ENCODE results near the gene MGMT. TPM values are rescaled to one million over a fixed set of nuclear protein-coding genes. Genes with fewer than 3 reads are reported as not detected.

The MGMT gene
- total and polyA plus RNA-seq, 7 donors: 4.2 to 13.3 (median 7.5) TPM

GRCh38 chr10:129711291-129711690, 244.2 kb downstream of the MGMT start:
- no peaks in the 10 kb centered on the region for H3K9me3 ChIP-seq
- no peak overlapping the region for H3K27ac ChIP-seq
- peaks cover 7% of the 10 kb centered on the region for H3K4me1 ChIP-seq
- ATAC-seq (no peak), DNase-seq (no peak)
- H3K27me3 ChIP-seq (ENCODE audit: insufficient read depth in 3 of 3, low read length in 2 of 3): no peaks in the 10 kb centered on the region
- no peak overlapping the region for H3K4me3 ChIP-seq
- 42 to 67% (median 46%) methylated on average over 6 of the region's 6 CpGs for WGBS, 3 donors
- TF ChIP-seq, protein P1, sequence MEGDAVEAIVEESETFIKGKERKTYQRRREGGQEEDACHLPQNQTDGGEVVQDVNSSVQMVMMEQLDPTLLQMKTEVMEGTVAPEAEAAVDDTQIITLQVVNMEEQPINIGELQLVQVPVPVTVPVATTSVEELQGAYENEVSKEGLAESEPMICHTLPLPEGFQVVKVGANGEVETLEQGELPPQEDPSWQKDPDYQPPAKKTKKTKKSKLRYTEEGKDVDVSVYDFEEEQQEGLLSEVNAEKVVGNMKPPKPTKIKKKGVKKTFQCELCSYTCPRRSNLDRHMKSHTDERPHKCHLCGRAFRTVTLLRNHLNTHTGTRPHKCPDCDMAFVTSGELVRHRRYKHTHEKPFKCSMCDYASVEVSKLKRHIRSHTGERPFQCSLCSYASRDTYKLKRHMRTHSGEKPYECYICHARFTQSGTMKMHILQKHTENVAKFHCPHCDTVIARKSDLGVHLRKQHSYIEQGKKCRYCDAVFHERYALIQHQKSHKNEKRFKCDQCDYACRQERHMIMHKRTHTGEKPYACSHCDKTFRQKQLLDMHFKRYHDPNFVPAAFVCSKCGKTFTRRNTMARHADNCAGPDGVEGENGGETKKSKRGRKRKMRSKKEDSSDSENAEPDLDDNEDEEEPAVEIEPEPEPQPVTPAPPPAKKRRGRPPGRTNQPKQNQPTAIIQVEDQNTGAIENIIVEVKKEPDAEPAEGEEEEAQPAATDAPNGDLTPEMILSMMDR (IDR thresholded peaks at IDR 0.05): no peak
- no peaks in the 10 kb centered on the region for H3K36me3 ChIP-seq (ENCODE audit: insufficient read depth in 1 of 2, low read depth in 1 of 2)
- intact Hi-C loops (cut with DNase I): no loop called here

- ATAC-seq (no peak), DNase-seq (no peak)
- no peak overlapping the region for H3K27ac ChIP-seq
- peaks cover 7% of the 10 kb centered on the region for H3K4me1 ChIP-seq
- no peaks in the 10 kb centered on the region for H3K9me3 ChIP-seq
- TF ChIP-seq, protein P1 (IDR thresholded peaks at IDR 0.05): no peak
- no peaks in the 10 kb centered on the region for H3K36me3 ChIP-seq (ENCODE audit: insufficient read depth in 1 of 2, low read depth in 1 of 2)
- WGBS, 3 donors: 86 to 92% (median 90%) methylated on average over 8 of the region's 8 CpGs
- H3K27me3 ChIP-seq (ENCODE audit: insufficient read depth in 3 of 3, low read length in 2 of 3): no peaks in the 10 kb centered on the region
- H3K4me3 ChIP-seq: no peak overlapping the region
- intact Hi-C loops (cut with DNase I): no loop called here
Observed at GRCh38 chr10:129712000-129712399, 245.0 kb downstream of the MGMT start.

DNA sequence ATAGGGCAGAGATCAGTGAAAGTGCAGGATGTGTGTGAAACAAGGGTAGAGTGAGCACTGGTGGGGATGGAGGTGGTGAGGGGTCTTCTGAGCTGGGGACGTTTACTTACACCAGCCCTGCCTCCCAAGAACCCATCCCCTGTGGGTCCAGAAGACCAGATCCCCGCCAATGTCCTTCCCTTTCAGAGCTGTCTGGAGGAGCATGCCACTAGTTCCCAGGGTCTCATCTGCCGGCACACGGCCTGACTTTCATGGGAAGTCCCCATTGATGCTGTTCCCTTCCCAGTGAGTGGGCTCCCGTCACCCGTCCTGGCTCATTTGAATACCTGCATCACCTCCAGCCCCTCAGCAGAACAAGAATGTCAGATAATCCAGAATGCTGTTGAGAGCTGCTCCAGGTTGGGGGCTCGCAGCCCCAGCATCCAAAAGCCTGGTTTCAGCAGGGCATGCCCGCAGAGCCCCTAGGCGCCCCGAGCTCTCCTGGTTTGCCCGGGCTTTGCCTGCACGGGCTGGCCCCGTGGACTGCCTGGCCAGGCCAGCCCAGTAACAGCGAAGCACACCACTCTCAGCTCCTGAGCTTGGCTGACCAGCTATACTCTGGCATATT, 246.7 kb downstream of the MGMT start:
- no peaks in the 10 kb centered on the region for H3K4me1 ChIP-seq
- TF ChIP-seq, protein P1 (IDR thresholded peaks at IDR 0.05): no peak
- intact Hi-C loops (cut with DNase I): no loop called here
- ATAC-seq: no peak
- H3K4me3 ChIP-seq: no peak overlapping the region
- no peak for DNase-seq
- 95 to 99% (median 97%) methylated on average over 14 of the region's 14 CpGs for WGBS, 3 donors
- H3K27me3 ChIP-seq (ENCODE audit: insufficient read depth in 3 of 3, low read length in 2 of 3): no peaks in the 10 kb centered on the region
- H3K9me3 ChIP-seq: no peaks in the 10 kb centered on the region
- no peak overlapping the region for H3K27ac ChIP-seq
- H3K36me3 ChIP-seq (ENCODE audit: insufficient read depth in 1 of 2, low read depth in 1 of 2): no peaks in the 10 kb centered on the region

GRCh38 chr10:129715805-129716204, 248.8 kb downstream of the MGMT start:
- ATAC-seq: no peak
- H3K27me3 ChIP-seq (ENCODE audit: insufficient read depth in 3 of 3, low read length in 2 of 3): no peaks in the 10 kb centered on the region
- H3K4me3 ChIP-seq: no peak overlapping the region
- H3K9me3 ChIP-seq: no peaks in the 10 kb centered on the region
- H3K27ac ChIP-seq: no peak overlapping the region
- no peaks in the 10 kb centered on the region for H3K4me1 ChIP-seq
- H3K36me3 ChIP-seq (ENCODE audit: insufficient read depth in 1 of 2, low read depth in 1 of 2): no peaks in the 10 kb centered on the region
- intact Hi-C loops (cut with DNase I): no loop called here
- TF ChIP-seq, protein P1 (IDR thresholded peaks at IDR 0.05): no peak
- no peak for DNase-seq
- WGBS, 3 donors: 95 to 97% (median 96%) methylated on average over 15 of the region's 15 CpGs

DNA sequence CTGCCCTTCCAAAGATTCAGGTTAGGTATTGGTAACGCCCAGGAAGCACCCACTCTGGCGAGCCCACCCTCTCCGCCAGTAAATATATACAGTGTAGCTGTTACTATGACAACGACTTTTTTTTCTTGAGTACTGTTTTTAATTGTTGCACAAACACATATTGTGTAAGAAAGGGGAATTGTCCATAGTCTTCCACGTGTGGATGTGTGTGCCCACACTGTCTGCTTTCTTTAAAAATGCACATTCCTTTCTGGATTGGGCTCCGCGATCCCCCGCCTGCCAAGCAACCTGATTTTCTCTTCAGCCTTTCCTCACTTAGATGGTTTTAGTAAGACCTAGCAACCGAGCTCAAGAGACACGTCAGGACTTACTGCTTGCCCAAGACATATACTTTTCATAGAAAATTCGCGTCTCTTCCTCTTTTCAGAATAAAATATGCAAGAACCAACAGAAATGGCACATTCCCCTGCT, 249.2 kb downstream of the MGMT start:
- Histone ChIP-seq H3K4me3 (no peak overlapping the region), H3K27ac (no peak overlapping the region), H3K4me1 (no peaks in the 10 kb centered on the region), H3K9me3 (peaks cover 4% of the 10 kb centered on the region), H3K36me3 (ENCODE audit: insufficient read depth in 1 of 2, low read depth in 1 of 2) (no peaks in the 10 kb centered on the region), H3K27me3 (ENCODE audit: insufficient read depth in 3 of 3, low read length in 2 of 3) (no peaks in the 10 kb centered on the region)
- no peak for ATAC-seq
- WGBS, 3 donors: 85 to 92% (median 91%) methylated on average over 12 of the region's 12 CpGs
- intact Hi-C loops (cut with DNase I): no loop called here
- no peak for DNase-seq
- TF ChIP-seq, protein P1 (IDR thresholded peaks at IDR 0.05): no peak
